Measurements from ENCODE around the gene ARL6IP1.

DNA sequence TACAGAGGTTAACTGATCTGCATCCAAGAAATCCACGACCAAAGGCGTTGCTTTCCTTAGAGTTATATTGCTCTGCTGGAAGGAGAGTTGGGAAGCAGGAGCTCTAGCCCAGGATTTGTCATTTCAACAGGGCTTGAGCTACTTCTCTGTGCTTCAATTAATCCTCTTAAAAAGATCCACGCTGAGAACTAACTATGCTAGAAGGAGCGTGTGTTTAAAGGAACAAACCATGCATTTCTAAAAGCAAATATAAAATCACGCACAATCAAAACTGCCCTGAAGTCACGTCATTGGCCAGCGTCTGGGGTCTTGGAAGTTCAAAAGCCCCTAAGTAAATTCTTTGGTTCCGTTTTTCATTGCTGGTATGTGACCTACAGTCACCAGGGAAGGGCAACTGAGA, 1.1 kb downstream of the ARL6IP1 start:
- TF ChIP-seq, protein P1, sequence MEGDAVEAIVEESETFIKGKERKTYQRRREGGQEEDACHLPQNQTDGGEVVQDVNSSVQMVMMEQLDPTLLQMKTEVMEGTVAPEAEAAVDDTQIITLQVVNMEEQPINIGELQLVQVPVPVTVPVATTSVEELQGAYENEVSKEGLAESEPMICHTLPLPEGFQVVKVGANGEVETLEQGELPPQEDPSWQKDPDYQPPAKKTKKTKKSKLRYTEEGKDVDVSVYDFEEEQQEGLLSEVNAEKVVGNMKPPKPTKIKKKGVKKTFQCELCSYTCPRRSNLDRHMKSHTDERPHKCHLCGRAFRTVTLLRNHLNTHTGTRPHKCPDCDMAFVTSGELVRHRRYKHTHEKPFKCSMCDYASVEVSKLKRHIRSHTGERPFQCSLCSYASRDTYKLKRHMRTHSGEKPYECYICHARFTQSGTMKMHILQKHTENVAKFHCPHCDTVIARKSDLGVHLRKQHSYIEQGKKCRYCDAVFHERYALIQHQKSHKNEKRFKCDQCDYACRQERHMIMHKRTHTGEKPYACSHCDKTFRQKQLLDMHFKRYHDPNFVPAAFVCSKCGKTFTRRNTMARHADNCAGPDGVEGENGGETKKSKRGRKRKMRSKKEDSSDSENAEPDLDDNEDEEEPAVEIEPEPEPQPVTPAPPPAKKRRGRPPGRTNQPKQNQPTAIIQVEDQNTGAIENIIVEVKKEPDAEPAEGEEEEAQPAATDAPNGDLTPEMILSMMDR (IDR thresholded peaks at IDR 0.05) = no peak
- no peak for TF ChIP-seq POLR2A (IDR thresholded peaks at IDR 0.05)

All from uterus (tissue), 2 donors.